ENCODE measurements around the gene ACAN.

DNA sequence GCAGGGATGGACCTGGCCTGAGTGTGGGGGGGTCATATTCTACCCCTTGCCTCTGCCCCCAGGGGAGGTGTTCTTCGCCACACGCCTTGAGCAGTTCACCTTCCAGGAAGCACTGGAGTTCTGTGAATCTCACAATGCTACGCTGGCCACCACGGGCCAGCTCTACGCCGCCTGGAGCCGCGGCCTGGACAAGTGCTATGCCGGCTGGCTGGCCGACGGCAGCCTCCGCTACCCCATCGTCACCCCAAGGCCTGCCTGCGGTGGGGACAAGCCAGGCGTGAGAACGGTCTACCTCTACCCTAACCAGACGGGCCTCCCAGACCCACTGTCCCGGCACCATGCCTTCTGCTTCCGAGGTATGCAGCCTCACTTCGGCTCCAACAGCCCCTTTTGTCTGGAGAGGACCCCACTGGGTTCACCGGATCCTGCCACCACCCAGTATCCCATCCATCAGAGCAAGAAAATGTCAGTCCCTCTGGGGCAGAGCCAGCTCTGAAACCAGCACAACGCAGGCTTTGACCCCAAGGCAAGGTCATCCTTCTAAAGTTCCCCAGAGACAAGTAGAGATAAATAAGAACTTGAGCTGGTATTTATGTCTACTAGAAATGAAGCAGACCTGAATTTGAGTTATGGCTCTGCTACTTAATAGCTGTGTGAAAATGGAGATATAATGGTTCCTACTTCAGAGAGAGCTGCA, 46.3 kb downstream of the ACAN start:
- TF ChIP-seq POLR2A (IDR thresholded peaks at IDR 0.05) (no peak), EP300 (IDR thresholded peaks at IDR 0.05) (no peak)
- TF ChIP-seq, protein P1, sequence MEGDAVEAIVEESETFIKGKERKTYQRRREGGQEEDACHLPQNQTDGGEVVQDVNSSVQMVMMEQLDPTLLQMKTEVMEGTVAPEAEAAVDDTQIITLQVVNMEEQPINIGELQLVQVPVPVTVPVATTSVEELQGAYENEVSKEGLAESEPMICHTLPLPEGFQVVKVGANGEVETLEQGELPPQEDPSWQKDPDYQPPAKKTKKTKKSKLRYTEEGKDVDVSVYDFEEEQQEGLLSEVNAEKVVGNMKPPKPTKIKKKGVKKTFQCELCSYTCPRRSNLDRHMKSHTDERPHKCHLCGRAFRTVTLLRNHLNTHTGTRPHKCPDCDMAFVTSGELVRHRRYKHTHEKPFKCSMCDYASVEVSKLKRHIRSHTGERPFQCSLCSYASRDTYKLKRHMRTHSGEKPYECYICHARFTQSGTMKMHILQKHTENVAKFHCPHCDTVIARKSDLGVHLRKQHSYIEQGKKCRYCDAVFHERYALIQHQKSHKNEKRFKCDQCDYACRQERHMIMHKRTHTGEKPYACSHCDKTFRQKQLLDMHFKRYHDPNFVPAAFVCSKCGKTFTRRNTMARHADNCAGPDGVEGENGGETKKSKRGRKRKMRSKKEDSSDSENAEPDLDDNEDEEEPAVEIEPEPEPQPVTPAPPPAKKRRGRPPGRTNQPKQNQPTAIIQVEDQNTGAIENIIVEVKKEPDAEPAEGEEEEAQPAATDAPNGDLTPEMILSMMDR (IDR thresholded peaks at IDR 0.05): no peak

Data from stomach (tissue), 4 donors.